H9 (cell line): ENCODE results near the gene LAMC2. TPM values are rescaled to one million over a fixed set of nuclear protein-coding genes. Genes with fewer than 3 reads are reported as not detected.

Experiments used
- DNase-seq: peaks from one replicate; pipeline ENCODE4 v3.0.0-alpha.2; 2017
- H2AFZ ChIP-seq: one replicate; pipeline ENCODE4 v1.6.1; 2013; ENCODE audit warnings: mild to moderate bottlenecking, low read length, control low read depth, moderate library complexity
- H2AK5ac ChIP-seq: 2 replicates; pipeline ENCODE4 v1.6.1; 2013; ENCODE audit warnings: low read length, control low read depth, mixed read lengths; ENCODE audit not compliant: insufficient read length
- H2BK120ac ChIP-seq: one replicate; pipeline ENCODE4 v1.6.1; 2013; ENCODE audit warnings: low read depth, mild to moderate bottlenecking, low read length, control low read depth, inconsistent platforms; ENCODE audit not compliant: poor library complexity, severe bottlenecking
- H2BK12ac ChIP-seq: 2 replicates; pipeline ENCODE4 v1.6.1; 2013; ENCODE audit warnings: low read length, control low read depth, mixed read lengths, low read depth; ENCODE audit not compliant: insufficient read length
- H2BK15ac ChIP-seq: 2 replicates; pipeline ENCODE4 v1.6.1; 2013; ENCODE audit warnings: low read depth, low read length, control low read depth
- H2BK20ac ChIP-seq: one replicate; pipeline ENCODE4 v1.6.1; 2013; ENCODE audit warnings: low read depth, mild to moderate bottlenecking, low read length, control low read depth, inconsistent platforms; ENCODE audit not compliant: poor library complexity, severe bottlenecking
- H2BK5ac ChIP-seq: 2 replicates; pipeline ENCODE4 v1.6.1; 2013; ENCODE audit warnings: low read length, control low read depth, mixed read lengths; ENCODE audit not compliant: insufficient read length
- H3K14ac ChIP-seq: 2 replicates; pipeline ENCODE4 v1.6.1; 2013; ENCODE audit warnings: low read length, control low read depth; ENCODE audit not compliant: insufficient read depth
- H3K18ac ChIP-seq: 2 replicates; pipeline ENCODE4 v1.6.1; 2013; ENCODE audit warnings: low read depth, mild to moderate bottlenecking, mixed read lengths, low read length, control low read depth; ENCODE audit not compliant: insufficient read length
- H3K23ac ChIP-seq: 2 replicates; pipeline ENCODE4 v1.6.1; 2013; ENCODE audit warnings: low read length, control low read depth, mixed read lengths, low read depth; ENCODE audit not compliant: insufficient read length
- H3K23me2 ChIP-seq: 2 replicates; pipeline ENCODE4 v1.6.1; 2013; ENCODE audit warnings: low read depth, mild to moderate bottlenecking, mixed read lengths, low read length, control low read depth; ENCODE audit not compliant: insufficient read length, poor library complexity, severe bottlenecking
- H3K27ac ChIP-seq: 2 replicates; pipeline ENCODE4 v1.5.1; 2013; ENCODE audit warnings: low read length, control low read depth, mixed read lengths, low read depth; ENCODE audit not compliant: insufficient read length
- H3K27me3 ChIP-seq: 2 replicates; pipeline ENCODE4 v1.6.1; 2013; ENCODE audit warnings: low read length, control low read depth, inconsistent platforms; ENCODE audit not compliant: insufficient read depth
- H3K4ac ChIP-seq: 2 replicates; pipeline ENCODE4 v1.6.1; 2013; ENCODE audit warnings: low read depth, mild to moderate bottlenecking, control low read depth, inconsistent platforms, low read length, moderate library complexity
- H3K4me1 ChIP-seq: 2 replicates; pipeline ENCODE4 v1.6.1; 2013; ENCODE audit warnings: low read length, control low read depth, inconsistent platforms; ENCODE audit not compliant: insufficient read depth
- H3K4me2 ChIP-seq: 2 replicates; pipeline ENCODE4 v1.6.1; 2013; ENCODE audit warnings: low read length, control low read depth, mixed read lengths; ENCODE audit not compliant: insufficient read length, insufficient read depth
- H3K56ac ChIP-seq: 2 replicates; pipeline ENCODE4 v1.6.1; 2013; ENCODE audit warnings: low read depth, mild to moderate bottlenecking, mixed read lengths, low read length, control low read depth; ENCODE audit not compliant: insufficient read length
- H3K79me1 ChIP-seq: 2 replicates; pipeline ENCODE4 v1.6.1; 2013; ENCODE audit warnings: low read depth, mild to moderate bottlenecking, moderate library complexity, low read length, control low read depth, inconsistent platforms; ENCODE audit not compliant: insufficient read depth, poor library complexity, severe bottlenecking
- H3K79me2 ChIP-seq: 2 replicates; pipeline ENCODE4 v1.6.1; 2013; ENCODE audit warnings: low read length, control low read depth, inconsistent platforms; ENCODE audit not compliant: insufficient read depth
- H3K9ac ChIP-seq: 2 replicates; pipeline ENCODE4 v1.6.1; 2013; ENCODE audit warnings: low read length, control low read depth, mixed read lengths; ENCODE audit not compliant: insufficient read length; ENCODE audit errors: extremely low read depth
- H3K9me3 ChIP-seq: one replicate; pipeline ENCODE4 v1.6.1; 2013; ENCODE audit warnings: low read depth, low read length, inconsistent platforms; ENCODE audit not compliant: control insufficient read depth
- H3T11ph ChIP-seq: one replicate; pipeline ENCODE4 v1.6.1; 2013; ENCODE audit warnings: mild to moderate bottlenecking, low read length, control low read depth, inconsistent platforms
- H4K20me1 ChIP-seq: one replicate; pipeline ENCODE4 v1.6.1; 2013; ENCODE audit not compliant: control insufficient read depth, insufficient read length, insufficient read depth
- H4K5ac ChIP-seq: 2 replicates; pipeline ENCODE4 v1.6.1; 2013; ENCODE audit warnings: low read depth, mild to moderate bottlenecking, mixed read lengths, low read length, control low read depth; ENCODE audit not compliant: insufficient read length
- H4K8ac ChIP-seq: replicated peaks from 2 replicates; pipeline ENCODE4 v1.6.1; 2013; ENCODE audit warnings: low read length, control low read depth, mixed read lengths, low read depth; ENCODE audit not compliant: insufficient read length
- H4K91ac ChIP-seq: 2 replicates; pipeline ENCODE4 v1.6.1; 2013; ENCODE audit warnings: low read depth, mild to moderate bottlenecking, moderate library complexity, mixed read lengths, low read length, control low read depth; ENCODE audit not compliant: insufficient read length
- H3K27ac Mint-ChIP-seq, 3 experiments: 2 replicates in 2 of 3; 3 replicates in 1 of 3; pipeline ENCODE4 v1.8.0; 2020 to 2021; ENCODE audit warnings: mixed read lengths in 3 of 3, mild to moderate bottlenecking in 1 of 3, moderate library complexity in 1 of 3
- H3K27me3 Mint-ChIP-seq: 2 replicates; pipeline ENCODE4 v1.8.0; 2021; ENCODE audit warnings: low read depth, mild to moderate bottlenecking, moderate library complexity, mixed read lengths
- H3K36me3 Mint-ChIP-seq, 3 experiments: 2 replicates in 2 of 3; 3 replicates in 1 of 3; pipeline ENCODE4 v1.8.0; 2020 to 2021; ENCODE audit warnings: low read depth in 3 of 3, mixed read lengths in 3 of 3; ENCODE audit not compliant: insufficient read depth in 1 of 3
- H3K4me1 Mint-ChIP-seq, 2 experiments: 2 replicates each; pipeline ENCODE4 v1.8.0; 2020; ENCODE audit warnings: mixed read lengths in 2 of 2
- H3K4me3 Mint-ChIP-seq, 2 experiments: 2 replicates in 1 of 2; 3 replicates in 1 of 2; pipeline ENCODE4 v1.8.0; 2020 to 2021; ENCODE audit warnings: mild to moderate bottlenecking in 2 of 2, mixed read lengths in 2 of 2, moderate library complexity in 1 of 2
- H3K9me3 Mint-ChIP-seq, 2 experiments: 2 replicates in 1 of 2; 3 replicates in 1 of 2; pipeline ENCODE4 v1.8.0; 2020; ENCODE audit warnings: mild to moderate bottlenecking in 2 of 2, mixed read lengths in 2 of 2, moderate library complexity in 1 of 2
- WGBS: extraction: QIAGEN DNeasy Blood & Tissue Kit; methylation state at CpG from one replicate; pipeline ENCODE4 v1.1.7; 2013; ENCODE audit warnings: missing lambda C conversion rate, low lambda C conversion rate, mixed read lengths; ENCODE audit not compliant: insufficient read length; ENCODE audit errors: extremely low coverage; 5-methylcytosine and 5-hydroxymethylcytosine counted together
- total RNA-seq: library from RNA; stranded (reverse); gene quantifications from 2 replicates; pipeline ENCODE4 v1.2.1, GENCODE V29; 2021
- TF ChIP-seq, protein P1 (sequence below): fragments of 200-600 bp; sonication (generic); conservative IDR thresholded peaks from 3 replicates; pipeline ENCODE4 v1.8.0; 2021; ENCODE audit warnings: antibody characterized with exemption, mild to moderate bottlenecking

LAMC2 gene
- total RNA-seq, 1 experiment from 2014 or later = 7.4 TPM

DNA sequence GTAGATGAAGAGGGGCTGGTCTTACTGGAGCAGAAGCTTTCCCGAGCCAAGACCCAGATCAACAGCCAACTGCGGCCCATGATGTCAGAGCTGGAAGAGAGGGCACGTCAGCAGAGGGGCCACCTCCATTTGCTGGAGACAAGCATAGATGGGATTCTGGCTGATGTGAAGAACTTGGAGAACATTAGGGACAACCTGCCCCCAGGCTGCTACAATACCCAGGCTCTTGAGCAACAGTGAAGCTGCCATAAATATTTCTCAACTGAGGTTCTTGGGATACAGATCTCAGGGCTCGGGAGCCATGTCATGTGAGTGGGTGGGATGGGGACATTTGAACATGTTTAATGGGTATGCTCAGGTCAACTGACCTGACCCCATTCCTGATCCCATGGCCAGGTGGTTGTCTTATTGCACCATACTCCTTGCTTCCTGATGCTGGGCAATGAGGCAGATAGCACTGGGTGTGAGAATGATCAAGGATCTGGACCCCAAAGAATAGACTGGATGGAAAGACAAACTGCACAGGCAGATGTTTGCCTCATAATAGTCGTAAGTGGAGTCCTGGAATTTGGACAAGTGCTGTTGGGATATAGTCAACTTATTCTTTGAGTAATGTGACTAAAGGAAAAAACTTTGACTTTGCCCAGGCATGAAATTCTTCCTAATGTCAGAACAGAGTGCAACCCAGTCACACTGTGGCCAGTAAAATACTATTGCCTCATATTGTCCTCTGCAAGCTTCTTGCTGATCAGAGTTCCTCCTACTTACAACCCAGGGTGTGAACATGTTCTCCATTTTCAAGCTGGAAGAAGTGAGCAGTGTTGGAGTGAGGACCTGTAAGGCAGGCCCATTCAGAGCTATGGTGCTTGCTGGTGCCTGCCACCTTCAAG is 57.3 kb downstream of the LAMC2 start:
- Histone ChIP-seq H3K9ac (no peak overlapping the region), H2BK5ac (no peak overlapping the region), H2BK120ac (no peak overlapping the region), H3K14ac (no peak overlapping the region), H2AK5ac (no peak overlapping the region), H4K91ac (no peak overlapping the region), H3K79me2 (no peaks in the 10 kb centered on the region), H4K8ac (no peak overlapping the region), H3K9me3 (no peaks in the 10 kb centered on the region), H3K23ac (no peak overlapping the region), H3K18ac (no peak overlapping the region), H2AFZ (no peak overlapping the region), H3K79me1 (no peaks in the 10 kb centered on the region), H2BK12ac (no peak overlapping the region), H4K5ac (no peak overlapping the region), H3K23me2 (no peaks in the 10 kb centered on the region), H2BK20ac (no peak overlapping the region), H3K56ac (no peak overlapping the region), H3T11ph (no peak overlapping the region), H3K27ac (no peak overlapping the region), H3K4me2 (no peak overlapping the region), H3K27me3 (no peaks in the 10 kb centered on the region), H4K20me1 (no peaks in the 10 kb centered on the region), H3K4me1 (no peaks in the 10 kb centered on the region), H2BK15ac (no peak overlapping the region), H3K4ac (no peak overlapping the region)
- H3K27me3 Mint-ChIP-seq = no peaks in the 10 kb centered on the region
- no CpG with 5 or more reads among the region's 5 CpGs for WGBS
- no peak overlapping the region for H3K4me3 Mint-ChIP-seq
- no peak overlapping the region; a peak in 1 of 7 replicates for H3K27ac Mint-ChIP-seq
- H3K9me3 Mint-ChIP-seq = no peaks in the 10 kb centered on the region
- H3K36me3 Mint-ChIP-seq = peaks cover 0 to 6% (median 0%) of the 10 kb centered on the region in 3 experiments; a peak in 1 of 7 replicates
- peaks cover 8 to 10% of the 10 kb centered on the region in 2 experiments; a peak in 3 of 4 replicates for H3K4me1 Mint-ChIP-seq
- DNase-seq = no peak
- TF ChIP-seq, protein P1, sequence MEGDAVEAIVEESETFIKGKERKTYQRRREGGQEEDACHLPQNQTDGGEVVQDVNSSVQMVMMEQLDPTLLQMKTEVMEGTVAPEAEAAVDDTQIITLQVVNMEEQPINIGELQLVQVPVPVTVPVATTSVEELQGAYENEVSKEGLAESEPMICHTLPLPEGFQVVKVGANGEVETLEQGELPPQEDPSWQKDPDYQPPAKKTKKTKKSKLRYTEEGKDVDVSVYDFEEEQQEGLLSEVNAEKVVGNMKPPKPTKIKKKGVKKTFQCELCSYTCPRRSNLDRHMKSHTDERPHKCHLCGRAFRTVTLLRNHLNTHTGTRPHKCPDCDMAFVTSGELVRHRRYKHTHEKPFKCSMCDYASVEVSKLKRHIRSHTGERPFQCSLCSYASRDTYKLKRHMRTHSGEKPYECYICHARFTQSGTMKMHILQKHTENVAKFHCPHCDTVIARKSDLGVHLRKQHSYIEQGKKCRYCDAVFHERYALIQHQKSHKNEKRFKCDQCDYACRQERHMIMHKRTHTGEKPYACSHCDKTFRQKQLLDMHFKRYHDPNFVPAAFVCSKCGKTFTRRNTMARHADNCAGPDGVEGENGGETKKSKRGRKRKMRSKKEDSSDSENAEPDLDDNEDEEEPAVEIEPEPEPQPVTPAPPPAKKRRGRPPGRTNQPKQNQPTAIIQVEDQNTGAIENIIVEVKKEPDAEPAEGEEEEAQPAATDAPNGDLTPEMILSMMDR = no peak
